HepG2 (cell line): Measurements from ENCODE around the gene ADGRB3. TPM values are rescaled to one million over a fixed set of nuclear protein-coding genes. Genes with fewer than 3 reads are reported as not detected.

ENCODE experiments used
- KDM1A ChIP-seq: IDR thresholded peaks from 2 replicates; pipeline ENCODE4 v1.6.1; 2016; ENCODE audit warnings: missing compliant biosample characterization
- SKIL ChIP-seq: sonication (generic); formaldehyde crosslinking; IDR thresholded peaks from 2 replicates; pipeline ENCODE4 v1.8.0; 2022; ENCODE audit warnings: missing genetic modification reagents, mild to moderate bottlenecking, moderate library complexity, borderline replicate concordance
- SRSF1 ChIP-seq: fragments of 200-400 bp; formaldehyde crosslinking; optimal IDR thresholded peaks from 2 replicates; pipeline ENCODE3; 2017; ENCODE audit warnings: mild to moderate bottlenecking, low read depth, low read length, moderate library complexity
- STAG1 ChIP-seq: sonication (generic); formaldehyde crosslinking; IDR thresholded peaks from 2 replicates; pipeline ENCODE4 v1.4.0; 2020; ENCODE audit warnings: missing genetic modification reagents
- TBX3 ChIP-seq: fragments of 450-650 bp; IDR thresholded peaks from 2 replicates; pipeline ENCODE4 v1.6.1; 2017; ENCODE audit warnings: antibody characterized with exemption, mild to moderate bottlenecking, inconsistent platforms, borderline replicate concordance
- ZBTB7B ChIP-seq: sonication (generic); formaldehyde crosslinking; IDR thresholded peaks from 2 replicates; pipeline ENCODE4 v1.4.0; 2020; ENCODE audit warnings: missing genetic modification reagents
- ZFX ChIP-seq: sonication (generic); formaldehyde crosslinking; IDR thresholded peaks from 2 replicates; pipeline ENCODE4 v1.4.0; 2020; ENCODE audit warnings: mild to moderate bottlenecking, low read depth, missing genetic modification reagents, moderate library complexity
- ZNF138 ChIP-seq: sonication (generic); formaldehyde crosslinking; IDR thresholded peaks from 2 replicates; pipeline ENCODE4 v1.5.0; 2020; ENCODE audit warnings: mild to moderate bottlenecking, low read depth, missing genetic modification reagents
- ZNF20 ChIP-seq: sonication (generic); formaldehyde crosslinking; IDR thresholded peaks from 2 replicates; pipeline ENCODE4 v1.4.0; 2020; ENCODE audit warnings: mild to moderate bottlenecking, moderate library complexity, missing genetic modification reagents
- ZNF276 ChIP-seq: sonication (generic); formaldehyde crosslinking; IDR thresholded peaks from 2 replicates; pipeline ENCODE4 v1.4.0; 2020; ENCODE audit warnings: mild to moderate bottlenecking, low read depth, missing genetic modification reagents
- ZNF549 ChIP-seq: sonication (generic); formaldehyde crosslinking; IDR thresholded peaks from 2 replicates; pipeline ENCODE4 v1.5.0; 2020; ENCODE audit warnings: missing genetic modification reagents
- ZNF558 ChIP-seq: sonication (generic); formaldehyde crosslinking; IDR thresholded peaks from 2 replicates; pipeline ENCODE4 v1.9.0; 2022; ENCODE audit warnings: mild to moderate bottlenecking, missing genetic modification reagents, borderline replicate concordance
- ZNF574 ChIP-seq: sonication (generic); formaldehyde crosslinking; IDR thresholded peaks from 2 replicates; pipeline ENCODE4 v1.4.0; 2020; ENCODE audit warnings: missing genetic modification reagents
- ZNF609 ChIP-seq: sonication (generic); formaldehyde crosslinking; IDR thresholded peaks from 2 replicates; pipeline ENCODE4 v1.4.0; 2020; ENCODE audit warnings: mild to moderate bottlenecking, missing genetic modification reagents, borderline replicate concordance
- ZNF678 ChIP-seq: sonication (generic); formaldehyde crosslinking; IDR thresholded peaks from 2 replicates; pipeline ENCODE4 v1.4.0; 2020; ENCODE audit warnings: mild to moderate bottlenecking, missing genetic modification reagents
- ZNF766 ChIP-seq: sonication (generic); formaldehyde crosslinking; IDR thresholded peaks from 2 replicates; pipeline ENCODE4 v1.5.0; 2020; ENCODE audit warnings: missing genetic modification reagents, borderline replicate concordance
- ZNF776 ChIP-seq: sonication (generic); formaldehyde crosslinking; IDR thresholded peaks from 2 replicates; pipeline ENCODE4 v1.4.0; 2020; ENCODE audit warnings: mild to moderate bottlenecking, missing genetic modification reagents
- polyA plus RNA-seq, 8 experiments: library from polyadenylated mRNA; depleted of rRNA in 3 of 8; stranded (reverse) in 7 of 8; unstranded in 1 of 8; fragments of >200 nt; fragmentation: Illumina TruSeq in 4 of 8; extraction: Trizol in 4 of 8; gene quantifications; 2 replicates each; pipeline versions ENCODE4 v1.2.1 to v1.2.3, GENCODE V29; 2011 to 2016; ENCODE audit warnings: low read depth in 4 of 8, missing spikeins in 1 of 8, mixed read lengths in 1 of 8; ENCODE audit not compliant: insufficient read depth in 1 of 8
- total RNA-seq, 5 experiments: library from RNA; depleted of rRNA; stranded (reverse); fragments of >200 nt; fragmentation: Illumina TruSeq; extraction: Trizol; gene quantifications; 2 replicates each; pipeline ENCODE4 v1.2.3, GENCODE V29; 2016; ENCODE audit warnings: low read depth in 1 of 5

The ADGRB3 gene
- total and polyA plus RNA-seq, 2 of the 13 experiments (the other 11 are each of a cell fraction or from before 2014, with no cell fraction given) = not detected

GRCh38 chr6:69232911-69233448 lies 597.9 kb downstream of the ADGRB3 start (continued):
- TF ChIP-seq ZNF766 (CRISPR knock-in tag) = peak; percentile 99
- no peak for TF ChIP-seq SRSF1
- TF ChIP-seq ZNF558 (CRISPR knock-in tag) = peak; percentile 95; the same call in 1 of the 2 replicates
- TF ChIP-seq ZNF549 (CRISPR knock-in tag) = 0 out of 2 replicates have a peak, but pooled peaks have one; percentile 56
- peak; percentile 92 for TF ChIP-seq ZNF574 (CRISPR knock-in tag)
- peak; percentile 92; the same call in 1 of the 2 replicates for TF ChIP-seq ZNF678 (CRISPR knock-in tag)
- TF ChIP-seq ZNF20 (CRISPR knock-in tag) = peak; percentile 89; the same call in 1 of the 2 replicates
- TF ChIP-seq ZNF609 = peak; percentile 56; the same call in 1 of the 2 replicates
- no peak for TF ChIP-seq TBX3
- peak; percentile 22; the same call in 1 of the 2 replicates for TF ChIP-seq STAG1 (CRISPR knock-in tag)
- TF ChIP-seq KDM1A (CRISPR knock-in tag) = peak; percentile 62; the same call in 1 of the 2 replicates
- peak; percentile 72; the same call in 1 of the 2 replicates for TF ChIP-seq ZNF776 (CRISPR knock-in tag)
- TF ChIP-seq ZFX = no peak
- peak; percentile 99 for TF ChIP-seq ZNF138
- TF ChIP-seq ZBTB7B (CRISPR knock-in tag) = peak; percentile 84
- TF ChIP-seq SKIL (CRISPR knock-in tag) = no peak
- 0 out of 2 replicates have a peak, but pooled peaks have one; percentile 71 for TF ChIP-seq ZNF276 (CRISPR knock-in tag)
